HG03135 (cell line): ENCODE results near the gene RBPJL.

ENCODE experiments used
- ATAC-seq: cut with Tn5 transposase; IDR thresholded peaks from one replicate; pipeline ENCODE4 v1.9.1; 2021; ENCODE audit warnings: mild to moderate bottlenecking, moderate library complexity; ENCODE audit not compliant: unreplicated experiment

The RBPJL gene

DNA sequence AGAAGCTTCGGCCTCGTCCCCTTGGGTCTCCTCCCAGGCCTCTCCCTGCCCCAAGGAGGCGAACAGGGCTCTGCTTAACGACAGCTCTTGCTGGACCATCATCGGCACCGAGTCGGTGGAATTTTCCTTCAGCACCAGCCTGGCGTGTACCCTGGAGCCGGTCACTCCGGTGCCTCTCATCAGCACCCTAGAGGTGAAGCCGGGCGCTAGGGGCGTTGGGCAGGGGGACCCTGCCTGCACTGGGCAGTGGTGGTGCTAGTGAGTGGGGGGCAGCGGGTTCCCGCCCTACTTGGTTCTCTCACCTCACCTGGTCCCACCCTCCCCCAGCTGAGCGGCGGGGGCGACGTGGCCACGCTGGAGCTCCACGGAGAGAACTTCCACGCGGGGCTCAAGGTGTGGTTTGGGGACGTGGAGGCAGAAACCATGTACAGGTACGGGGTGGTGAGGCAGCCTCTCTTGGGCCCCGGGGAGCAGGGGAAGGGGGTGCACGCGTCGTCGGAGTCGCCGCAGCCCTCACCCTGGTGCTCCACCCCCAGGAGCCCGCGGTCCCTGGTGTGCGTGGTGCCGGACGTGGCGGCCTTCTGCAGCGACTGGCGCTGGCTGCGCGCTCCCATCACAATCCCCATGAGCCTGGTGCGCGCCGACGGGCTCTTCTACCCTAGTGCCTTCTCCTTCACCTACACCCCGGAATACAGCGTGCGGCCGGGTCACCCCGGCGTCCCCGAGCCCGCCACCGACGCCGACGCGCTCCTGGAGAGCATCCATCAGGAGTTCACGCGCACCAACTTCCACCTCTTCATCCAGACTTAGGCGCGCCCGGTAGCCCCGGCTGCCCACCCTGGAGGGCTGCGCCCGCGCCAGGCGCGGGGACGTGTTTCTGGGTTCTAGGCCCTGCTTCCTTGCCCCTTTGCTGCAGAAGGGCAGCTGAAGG is 9.8 kb downstream of the RBPJL start:
- ATAC-seq, result no peak

DNA sequence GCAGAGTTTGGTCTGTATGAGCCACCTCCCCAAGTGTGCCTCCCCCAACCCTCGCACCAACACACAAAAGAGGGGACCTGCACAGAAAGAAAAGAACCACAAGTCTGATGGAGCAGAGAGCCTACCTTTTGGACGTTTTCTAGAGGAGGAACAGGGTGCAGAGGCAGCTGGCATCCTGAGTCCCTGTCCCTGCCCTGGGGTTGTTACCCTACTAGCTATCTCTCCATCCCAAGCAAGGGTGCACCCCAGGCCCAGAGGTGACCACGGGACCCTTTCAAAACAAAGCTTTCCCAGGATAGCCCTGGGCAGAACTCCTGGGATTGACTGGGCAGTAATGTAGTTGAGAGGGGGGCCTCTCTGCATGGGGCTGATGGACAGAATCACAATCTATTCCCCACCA is 11.2 kb downstream of the RBPJL start:
- ATAC-seq, result no peak

DNA sequence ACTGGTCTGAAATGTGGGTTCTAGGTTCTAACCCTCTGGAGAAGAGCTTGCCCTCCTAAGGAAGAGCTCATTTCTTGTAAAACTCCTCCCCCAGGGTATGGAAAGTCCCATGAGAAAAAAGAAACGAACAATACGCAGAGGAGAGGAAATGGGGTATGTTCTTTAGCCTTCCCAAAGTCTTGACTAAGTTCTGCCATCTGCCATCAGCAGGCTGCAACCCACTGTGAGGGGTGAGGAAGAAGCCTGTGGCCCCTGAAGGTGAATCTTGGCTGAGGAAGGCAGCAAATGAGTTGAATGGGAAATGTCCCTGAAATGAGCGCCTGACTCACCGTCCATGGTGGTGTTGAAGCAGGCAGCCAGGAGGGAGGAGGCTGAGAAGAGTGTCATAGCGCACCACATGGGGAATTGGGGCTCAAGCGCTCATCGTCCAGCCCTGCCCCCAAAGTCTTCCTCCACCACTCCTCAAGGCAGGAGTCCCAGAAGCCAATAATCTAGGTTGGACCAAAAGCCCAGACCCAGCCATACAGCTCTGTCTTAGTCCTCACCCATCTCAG is 11.8 kb downstream of the RBPJL start:
- ATAC-seq, result no peak

DNA sequence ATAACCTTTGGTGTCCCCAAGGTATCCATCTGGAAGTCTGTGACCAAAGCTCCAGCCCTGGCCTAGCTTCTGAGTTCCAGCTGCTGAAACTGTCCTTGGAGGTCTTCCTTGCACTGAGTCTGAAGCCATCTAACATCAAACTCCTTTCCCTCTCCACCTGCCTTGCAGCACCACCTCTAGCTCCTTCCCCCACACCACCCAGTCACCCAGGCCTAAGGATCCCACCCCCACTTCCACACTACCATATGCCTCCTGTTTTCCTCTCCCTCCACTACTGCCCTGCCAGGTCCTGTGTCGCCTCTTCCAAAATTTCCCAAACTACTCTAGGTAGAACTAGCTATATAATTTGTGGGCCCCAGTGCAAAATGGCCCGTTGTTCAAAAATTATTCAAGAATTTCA is 12.3 kb downstream of the RBPJL start:
- ATAC-seq, result no peak

DNA sequence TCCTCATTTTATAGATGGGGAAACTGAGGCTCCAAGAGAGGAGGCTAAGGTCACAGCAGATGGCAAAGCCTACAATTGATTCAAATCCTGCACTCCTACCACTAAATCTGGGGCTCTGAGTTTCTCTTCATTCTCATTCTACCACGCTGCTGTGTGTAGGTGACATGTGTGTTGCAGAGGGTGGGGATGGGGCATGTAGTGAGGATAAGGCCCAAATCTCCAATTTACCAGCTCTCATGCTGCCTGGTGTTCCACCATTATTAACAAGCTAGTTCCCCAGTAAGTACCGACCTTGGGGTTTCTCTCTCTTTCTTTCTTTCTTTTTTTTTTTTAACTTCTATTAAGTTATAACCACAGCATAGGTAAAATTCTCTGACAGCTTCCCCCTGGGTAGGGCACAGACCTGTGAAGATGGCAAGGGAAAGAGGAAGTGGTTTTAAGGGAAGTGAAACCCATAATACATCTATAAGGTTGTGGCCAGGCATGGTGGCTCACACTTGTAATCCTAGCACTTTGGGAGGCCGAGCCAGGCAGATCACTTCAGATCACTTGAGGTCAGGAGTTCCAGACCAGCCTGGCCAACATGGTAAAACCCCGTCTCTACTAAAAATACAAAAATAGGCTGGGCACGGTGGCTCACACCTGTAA is 14.4 kb downstream of the RBPJL start:
- ATAC-seq, result peak; percentile 64

DNA sequence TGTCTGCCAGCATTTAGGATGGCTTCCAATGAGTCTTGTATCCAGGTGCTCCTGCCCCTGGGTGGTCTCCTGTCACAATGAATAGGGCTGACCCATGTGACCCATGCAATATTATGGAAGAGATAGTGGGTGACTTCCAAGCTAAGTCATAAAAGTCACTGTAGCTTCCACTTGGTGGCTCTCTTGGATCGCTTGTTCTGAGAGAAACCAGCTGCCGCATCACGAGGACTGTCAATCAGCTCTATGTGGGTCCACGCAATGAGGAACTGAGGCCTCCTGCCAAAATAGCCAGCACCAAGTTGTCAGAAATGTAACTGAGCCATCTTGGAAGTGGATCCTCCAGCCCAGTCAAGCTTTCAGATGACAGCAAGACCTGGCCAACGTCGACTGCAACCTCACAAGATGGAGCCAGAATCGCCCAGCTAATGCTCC is 16.3 kb downstream of the RBPJL start:
- no peak for ATAC-seq

DNA sequence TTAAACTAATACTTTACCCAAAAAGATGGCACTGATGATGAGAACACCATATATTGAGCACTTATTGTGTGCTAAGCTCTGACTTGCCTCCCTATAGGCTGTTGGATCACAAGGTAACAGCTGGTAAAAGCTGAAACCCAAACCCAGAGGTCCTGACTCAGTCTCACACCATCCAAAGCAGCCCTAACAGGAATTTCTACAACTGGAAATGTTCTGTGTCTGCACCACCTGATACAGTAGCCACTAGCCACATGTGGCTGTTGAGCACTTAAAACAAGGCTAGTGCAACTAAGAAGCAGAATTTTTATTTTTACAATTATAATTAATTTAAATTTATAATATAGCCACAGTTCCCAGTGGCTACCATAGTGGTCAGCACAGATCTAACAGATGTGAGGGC is 17.1 kb downstream of the RBPJL start:
- no peak for ATAC-seq

DNA sequence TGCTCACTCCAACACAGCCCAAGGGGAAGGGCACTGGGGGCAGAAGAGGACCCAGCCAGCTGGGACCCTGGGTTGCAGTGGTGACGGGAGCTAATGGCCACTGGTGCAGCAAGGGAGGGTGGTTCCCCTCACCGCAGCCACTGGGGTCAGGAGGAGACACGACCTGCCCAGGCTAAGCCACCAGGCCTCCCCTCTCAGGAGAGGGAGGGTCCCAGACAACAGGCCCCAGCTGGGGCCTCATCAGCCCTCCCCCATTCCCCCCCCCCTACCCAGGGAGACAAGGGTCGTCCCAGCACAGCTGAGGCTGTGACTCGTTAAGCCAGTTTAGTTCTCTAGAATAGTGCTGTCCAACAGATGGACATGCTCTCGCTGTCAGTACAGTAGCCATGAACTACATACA is 18.7 kb downstream of the RBPJL start:
- ATAC-seq, result no peak

DNA sequence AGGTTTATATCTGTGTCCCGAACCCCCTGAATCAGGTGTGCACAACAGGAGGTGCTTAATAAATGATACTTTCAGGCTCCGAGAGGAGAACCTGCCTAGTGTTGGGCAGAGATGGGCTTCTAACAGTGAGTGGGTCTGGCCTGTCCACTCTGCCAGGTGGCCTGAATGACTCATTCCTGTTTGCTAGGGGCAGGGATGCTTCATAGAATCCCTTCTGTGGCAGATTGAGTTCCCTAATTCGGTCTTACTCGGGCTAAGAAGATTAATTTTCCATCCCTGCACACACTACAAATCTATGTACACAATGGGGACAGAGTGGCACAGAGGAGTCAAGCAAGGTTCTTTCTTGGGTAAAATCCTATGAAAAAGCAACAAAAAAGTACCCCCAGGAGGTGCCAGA is 21.8 kb downstream of the RBPJL start:
- ATAC-seq, result no peak

DNA sequence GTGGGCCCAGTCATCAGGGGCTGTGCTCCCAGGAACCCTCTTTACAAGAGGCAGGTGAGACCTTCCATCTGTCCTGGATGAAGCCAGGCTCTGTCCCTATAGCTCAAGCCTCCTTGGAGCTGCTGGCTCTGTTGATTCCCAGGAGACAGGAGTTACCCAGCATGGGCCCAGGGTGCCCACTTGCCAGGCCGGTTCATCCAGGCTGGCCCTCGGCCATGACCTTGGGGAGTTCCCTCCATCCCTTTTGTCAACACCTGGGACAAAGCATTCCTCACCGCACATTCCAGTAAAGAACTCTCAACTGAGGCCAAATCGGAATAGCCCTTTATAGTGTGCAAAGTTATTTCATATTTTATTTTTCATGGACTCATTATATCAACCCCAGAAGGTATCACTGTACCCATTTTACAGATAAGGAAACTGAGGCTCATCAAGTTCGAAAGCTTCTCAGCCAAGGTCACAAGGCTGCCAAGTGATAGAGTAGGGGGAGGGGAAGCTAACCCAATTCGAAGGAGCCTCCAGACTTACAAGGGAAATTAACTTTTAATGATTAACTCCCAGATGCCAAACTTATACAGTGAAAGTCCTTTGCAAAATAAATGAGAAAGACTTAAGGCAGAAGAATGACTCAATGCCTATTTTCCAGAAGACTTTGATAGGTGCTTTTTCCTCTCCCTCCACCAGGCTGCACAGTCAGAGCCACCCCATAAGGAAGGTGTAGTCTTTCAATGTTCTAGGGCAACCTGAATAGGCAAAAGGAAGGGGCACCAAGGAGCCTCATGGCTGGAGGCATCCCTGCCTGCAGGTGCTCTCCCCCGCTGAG is 23.1 kb downstream of the RBPJL start:
- ATAC-seq, result no peak

DNA sequence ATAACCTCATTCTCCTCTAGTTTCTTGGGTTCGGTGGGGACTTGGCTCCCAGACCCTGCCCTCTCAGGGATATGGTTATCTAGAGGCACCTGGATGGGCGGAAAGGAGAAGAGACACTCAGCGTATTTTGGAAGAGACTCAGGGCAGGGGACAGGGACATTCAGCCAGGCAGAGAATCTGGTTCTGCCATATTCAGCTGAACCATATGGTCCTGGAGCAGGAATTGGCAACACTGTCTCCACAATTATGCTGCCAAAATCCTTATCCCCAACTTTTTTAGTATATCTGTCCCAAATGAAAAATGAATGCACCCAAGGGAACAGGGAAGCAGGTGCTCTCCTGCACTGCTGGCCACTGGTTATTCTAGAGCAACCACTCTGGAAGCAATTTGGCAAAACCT is 23.8 kb downstream of the RBPJL start:
- no peak for ATAC-seq

DNA sequence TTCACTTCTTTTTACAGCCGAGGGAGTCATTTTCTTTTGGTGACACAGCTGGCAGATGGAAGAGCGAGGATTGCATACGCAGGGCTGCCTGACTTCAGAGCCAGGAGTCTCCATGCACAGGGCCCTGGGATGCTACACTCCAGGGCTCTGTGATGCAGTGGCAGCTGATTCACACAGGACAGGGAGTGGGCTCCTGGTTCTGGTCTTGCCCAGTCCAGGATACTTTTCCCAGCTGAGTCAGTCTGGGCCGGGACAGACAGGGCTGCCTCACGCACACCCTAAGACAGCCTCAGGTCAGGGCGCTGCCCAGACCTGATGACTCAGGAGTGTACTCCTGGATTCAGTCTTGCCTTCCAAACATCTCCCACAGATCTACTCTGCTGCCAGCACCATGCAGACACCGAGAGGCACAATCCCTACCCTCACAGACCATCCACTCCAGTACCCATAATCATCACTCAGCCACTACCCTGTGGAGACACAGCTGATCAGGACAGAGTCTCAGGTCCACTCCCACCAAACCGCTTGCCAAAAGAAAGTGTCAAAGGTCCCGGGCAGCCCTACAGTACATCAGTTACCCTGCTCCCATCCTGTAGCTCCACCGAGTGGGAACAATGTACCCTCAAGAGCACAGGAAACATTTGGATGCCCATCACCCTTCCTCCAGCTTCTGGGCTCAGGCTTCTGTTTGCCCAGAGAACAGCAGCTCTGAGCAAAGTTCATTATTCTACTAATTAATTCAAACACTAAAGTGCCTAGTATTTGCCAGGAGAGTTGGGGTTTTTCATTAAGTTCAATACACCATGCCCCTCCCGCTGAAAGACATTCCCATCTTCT is 30.1 kb downstream of the RBPJL start:
- ATAC-seq, result no peak

DNA sequence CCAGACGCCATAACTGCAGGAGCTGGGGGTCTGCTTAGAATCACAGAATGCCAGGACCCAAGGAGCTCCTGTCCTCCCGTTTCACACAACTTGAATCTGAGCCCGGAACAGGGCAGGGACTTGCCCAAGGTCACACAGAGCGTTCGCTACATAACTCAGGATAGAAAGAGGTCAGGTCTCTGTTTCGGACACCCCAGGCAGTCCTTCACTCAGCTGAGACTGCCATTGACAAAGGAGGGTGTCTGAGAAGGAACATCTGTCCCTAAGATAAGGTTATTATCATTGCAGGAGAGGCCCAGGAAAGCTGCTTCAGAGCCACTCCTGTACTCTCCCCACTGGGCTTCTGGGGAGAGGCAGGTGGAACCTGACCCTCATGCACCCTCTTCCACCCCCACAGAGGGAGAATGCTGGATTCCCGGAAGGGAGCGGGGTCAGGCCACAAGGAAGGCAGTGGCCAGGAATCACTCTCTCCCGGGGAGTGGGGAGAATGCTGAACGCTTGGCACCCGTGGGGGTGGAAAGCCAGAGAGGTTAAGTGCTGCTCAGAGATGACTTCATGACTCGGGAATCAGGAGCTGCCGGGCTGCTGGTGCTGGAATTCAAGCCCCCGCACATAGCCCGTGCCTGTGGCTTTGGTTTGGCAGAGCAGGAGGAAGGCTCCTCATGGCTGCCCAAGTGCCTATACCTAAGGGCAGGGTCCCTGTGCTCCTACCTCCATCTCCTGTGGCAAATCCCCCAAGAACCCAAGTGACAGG is 30.9 kb downstream of the RBPJL start:
- no peak for ATAC-seq

DNA sequence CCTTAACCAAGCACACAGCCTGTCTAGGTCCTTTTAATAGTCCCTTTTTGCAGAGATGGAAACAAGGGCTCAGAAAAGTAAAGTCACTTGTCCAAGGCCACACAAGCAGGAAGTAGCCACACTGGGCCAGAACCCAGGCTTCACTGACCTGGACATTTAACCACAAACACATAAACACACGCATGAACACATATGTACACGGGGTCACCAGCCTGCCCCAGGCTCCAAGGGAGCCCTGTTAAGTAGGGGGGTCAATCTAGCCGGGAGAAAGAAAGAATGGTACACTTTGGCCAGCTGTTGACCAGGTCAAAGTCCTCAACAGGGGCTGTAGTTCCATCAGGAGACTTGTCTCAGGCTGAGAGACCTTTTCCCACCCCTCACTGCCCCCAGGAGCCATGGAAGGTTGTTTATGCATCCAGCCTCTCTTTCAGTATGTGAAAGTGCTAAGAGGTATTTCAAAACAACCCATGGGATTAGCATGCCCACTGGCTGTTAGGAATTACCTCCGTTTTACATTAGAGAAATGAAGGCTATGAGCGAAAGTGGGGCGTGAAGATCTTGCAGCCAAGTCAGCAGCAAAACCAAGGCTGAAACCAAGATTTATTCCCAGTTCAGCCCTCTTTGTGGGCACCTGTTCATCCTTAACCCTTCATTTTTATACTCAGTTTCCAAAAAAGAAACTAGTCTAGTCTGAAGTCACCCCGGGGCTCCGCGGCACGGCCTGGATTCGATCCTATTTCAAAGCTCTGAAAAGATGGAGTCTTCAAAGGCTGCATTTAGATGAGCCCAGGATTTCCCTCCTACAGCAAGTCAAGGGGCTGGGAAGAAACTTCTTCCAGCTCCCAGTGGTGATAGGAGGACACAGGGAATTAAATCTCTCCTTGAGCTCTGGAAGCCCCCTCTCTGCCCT is 31.7 kb downstream of the RBPJL start:
- no peak for ATAC-seq

DNA sequence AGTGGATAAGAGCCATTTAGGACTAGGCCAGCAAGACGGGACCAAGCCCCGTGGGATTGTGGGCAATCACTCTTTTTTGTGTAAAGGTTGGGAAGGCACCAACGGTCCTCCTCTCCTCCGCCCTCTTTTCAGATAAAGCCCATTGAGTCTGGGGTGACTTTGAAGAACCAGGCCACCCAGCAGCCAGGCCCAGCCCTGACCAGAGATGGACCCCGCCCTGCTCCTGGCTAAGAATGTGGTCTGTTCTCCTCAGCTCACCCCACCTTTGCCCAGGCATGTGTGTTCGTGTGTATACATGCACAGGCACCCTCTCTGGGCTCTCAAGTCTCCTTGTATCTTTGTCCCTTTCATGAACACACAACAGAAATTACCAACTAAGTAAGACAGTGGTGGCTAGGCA is 32.4 kb downstream of the RBPJL start:
- ATAC-seq, result no peak

DNA sequence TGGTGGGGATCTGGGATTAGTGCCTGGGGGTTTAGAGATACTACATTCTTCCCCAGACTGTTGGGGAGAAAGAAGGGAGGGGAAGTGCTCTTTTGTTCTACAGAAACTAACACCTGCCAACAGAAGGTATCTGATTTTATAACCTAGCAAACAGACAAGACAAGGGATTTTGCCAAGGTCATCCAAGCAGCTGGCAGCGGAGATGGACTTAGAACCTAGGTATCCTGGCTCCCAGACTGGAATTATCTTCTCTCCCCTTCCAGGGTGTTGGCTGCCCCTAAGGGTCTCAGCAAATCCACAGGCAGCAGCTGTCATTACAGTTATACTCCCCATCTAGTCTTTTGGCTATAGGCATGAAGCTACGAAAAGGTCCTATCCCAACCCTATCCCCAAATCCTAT is 33.2 kb downstream of the RBPJL start:
- no peak for ATAC-seq

DNA sequence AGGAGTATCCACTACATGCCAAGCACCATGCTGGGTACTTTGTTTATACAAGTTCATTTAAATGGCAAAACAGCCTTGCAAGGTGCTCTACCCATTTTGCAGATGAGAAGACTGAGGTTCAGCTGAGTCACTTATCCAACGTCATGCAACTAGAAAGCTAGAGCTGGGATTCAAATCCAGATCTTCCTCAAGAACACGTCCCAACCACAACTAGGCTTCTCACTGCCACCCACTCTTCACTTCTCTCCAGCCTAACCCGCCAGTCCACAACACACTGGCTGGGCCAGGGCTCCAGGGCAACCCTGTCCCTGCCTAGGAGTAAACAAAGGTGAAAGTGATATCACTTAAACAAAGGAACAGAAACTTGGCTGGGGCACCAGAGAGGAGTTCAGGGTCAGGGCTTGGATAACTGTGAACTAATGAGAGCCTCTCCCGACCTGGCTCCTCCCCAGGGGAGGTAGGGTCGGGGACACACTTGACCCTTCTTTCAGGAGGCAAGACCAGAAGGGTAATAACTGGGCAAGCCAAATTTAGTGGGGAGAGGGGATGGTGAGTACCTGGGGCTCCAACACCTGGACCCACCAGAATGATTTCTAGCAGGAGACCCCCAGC is 33.7 kb downstream of the RBPJL start:
- no peak for ATAC-seq

DNA sequence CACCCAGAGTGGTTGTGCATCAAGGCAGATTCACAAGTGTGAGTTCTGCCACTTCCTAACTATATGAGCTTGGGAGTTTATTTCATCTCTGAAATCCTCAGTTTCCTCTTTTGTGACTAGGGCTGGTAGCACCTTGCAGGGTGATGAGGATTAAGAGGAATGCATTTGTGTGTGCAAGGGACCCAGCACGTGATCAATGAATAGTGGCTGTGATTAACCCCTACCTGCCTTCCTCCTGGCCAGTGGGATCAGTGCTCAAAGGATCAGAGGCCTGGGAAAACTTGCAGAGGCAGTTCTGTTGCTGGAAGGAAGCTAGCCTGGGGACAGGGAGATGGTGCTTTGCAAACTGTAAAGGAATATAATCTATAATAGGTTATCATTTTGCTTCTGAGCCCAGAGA is 34.3 kb downstream of the RBPJL start:
- no peak for ATAC-seq
